Stimulated activated CD8-positive, alpha-beta memory T cell treated with anti-CD3 and anti-CD28 coated beads, Interleukin-15, amount 100 ng/mL, for 4 hours (primary cell): ENCODE measurements around the gene EXOC8.

Experiments
- DNase-seq, 2 donors: peaks; one replicate each; pipeline ENCODE4 v3.0.0-alpha.2; 2020; ENCODE audit warnings: low read depth in 2 of 2

The EXOC8 gene, protein sequence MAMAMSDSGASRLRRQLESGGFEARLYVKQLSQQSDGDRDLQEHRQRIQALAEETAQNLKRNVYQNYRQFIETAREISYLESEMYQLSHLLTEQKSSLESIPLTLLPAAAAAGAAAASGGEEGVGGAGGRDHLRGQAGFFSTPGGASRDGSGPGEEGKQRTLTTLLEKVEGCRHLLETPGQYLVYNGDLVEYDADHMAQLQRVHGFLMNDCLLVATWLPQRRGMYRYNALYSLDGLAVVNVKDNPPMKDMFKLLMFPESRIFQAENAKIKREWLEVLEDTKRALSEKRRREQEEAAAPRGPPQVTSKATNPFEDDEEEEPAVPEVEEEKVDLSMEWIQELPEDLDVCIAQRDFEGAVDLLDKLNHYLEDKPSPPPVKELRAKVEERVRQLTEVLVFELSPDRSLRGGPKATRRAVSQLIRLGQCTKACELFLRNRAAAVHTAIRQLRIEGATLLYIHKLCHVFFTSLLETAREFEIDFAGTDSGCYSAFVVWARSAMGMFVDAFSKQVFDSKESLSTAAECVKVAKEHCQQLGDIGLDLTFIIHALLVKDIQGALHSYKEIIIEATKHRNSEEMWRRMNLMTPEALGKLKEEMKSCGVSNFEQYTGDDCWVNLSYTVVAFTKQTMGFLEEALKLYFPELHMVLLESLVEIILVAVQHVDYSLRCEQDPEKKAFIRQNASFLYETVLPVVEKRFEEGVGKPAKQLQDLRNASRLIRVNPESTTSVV

DNA sequence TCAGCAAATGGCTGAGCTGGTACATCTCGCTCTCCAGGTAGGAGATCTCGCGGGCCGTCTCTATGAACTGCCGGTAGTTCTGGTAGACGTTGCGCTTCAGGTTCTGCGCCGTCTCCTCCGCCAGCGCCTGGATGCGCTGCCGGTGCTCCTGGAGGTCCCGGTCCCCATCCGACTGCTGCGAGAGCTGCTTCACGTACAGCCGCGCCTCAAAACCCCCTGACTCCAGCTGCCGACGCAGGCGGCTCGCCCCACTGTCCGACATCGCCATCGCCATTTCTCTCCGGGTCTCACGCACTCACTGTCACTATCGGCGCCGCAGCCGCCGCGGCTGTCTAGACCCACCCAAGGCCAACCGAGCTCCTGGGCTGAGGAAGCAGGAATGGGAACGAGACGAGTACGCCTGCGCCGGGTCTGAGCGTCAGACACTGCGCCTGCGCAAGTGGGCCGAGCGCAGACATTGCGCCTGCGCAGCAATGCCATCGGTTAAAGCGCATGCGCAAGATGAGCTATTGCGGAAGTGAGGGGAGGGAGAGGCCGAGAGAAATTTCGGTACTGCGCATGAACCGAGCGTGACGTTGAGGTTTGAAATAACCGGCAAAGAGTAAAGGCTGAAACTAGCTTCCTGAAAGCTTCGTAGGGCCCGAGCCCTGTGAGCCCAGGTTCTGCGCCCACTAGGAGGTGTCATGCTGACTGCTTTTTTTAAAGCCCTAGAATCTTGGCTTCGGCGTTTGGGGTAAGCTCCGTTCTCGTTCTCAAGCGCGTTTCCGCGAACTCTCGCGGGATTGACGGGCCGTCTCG is at the start of gene EXOC8:
Gene EXOC8, minus strand, starts transcription at position 381 of the 798 bp plus-strand sequence. Its CDS starts 107 bp downstream, at position 274.
- DNase-seq = peak; percentile 92 to 95

DNA sequence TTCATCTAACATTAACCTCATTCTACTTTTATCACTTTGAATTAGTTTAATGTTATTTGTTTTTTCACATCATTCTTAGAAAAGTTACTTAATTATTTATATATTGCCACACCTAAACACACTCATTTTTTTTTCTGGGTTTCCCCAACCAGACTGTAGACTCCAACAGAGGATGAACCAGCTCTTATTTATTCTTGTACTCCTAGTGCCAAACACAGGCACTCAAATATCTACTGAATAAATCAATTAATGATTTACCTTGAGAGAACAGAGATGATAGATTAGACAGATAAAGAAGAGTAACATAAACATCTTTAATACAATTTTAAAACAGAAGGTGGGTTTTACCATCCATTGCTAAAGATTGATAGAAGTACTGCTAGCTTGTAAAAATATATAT is 48.8 kb upstream of the EXOC8 start:
- no peak for DNase-seq

GRCh38 chr1:231385416-231385748 is 47.7 kb upstream of the EXOC8 start:
- no peak for DNase-seq

- no peak for DNase-seq
Measured at GRCh38 chr1:231384696-231385415, 47.2 kb upstream of the EXOC8 start.

DNA sequence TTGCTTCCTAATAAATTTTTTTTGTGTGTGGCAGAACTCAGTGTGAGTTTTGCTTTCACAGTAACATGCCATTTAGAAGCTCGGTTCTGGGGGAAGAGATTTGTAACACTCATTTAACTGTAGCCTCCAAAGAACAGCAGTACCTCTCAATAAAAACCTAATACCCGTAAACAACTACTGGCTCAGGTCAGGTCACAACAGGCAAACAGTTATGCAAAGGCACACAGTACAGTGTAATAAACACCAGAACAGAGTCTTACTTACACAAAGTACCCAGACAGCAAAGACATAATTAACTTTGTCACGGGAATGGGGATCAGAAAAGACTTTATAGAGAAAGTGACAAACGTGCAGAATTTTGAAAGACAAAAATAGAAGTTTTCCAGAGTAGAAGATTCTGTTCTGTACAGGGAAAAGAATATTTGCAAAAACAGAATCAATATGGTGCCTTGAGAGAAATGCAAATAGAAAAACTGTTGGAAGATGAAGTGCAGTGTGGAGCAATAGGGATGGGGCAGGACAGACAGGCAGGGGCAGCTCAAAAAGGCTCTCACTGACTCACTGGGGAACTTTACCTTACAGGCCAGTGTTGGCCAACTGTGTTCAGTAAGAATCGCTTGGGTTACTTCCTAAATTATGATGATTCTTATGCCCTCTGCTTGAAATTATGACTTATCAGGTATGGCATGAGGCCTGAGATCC is 45.7 kb upstream of the EXOC8 start:
- DNase-seq = no peak

DNA sequence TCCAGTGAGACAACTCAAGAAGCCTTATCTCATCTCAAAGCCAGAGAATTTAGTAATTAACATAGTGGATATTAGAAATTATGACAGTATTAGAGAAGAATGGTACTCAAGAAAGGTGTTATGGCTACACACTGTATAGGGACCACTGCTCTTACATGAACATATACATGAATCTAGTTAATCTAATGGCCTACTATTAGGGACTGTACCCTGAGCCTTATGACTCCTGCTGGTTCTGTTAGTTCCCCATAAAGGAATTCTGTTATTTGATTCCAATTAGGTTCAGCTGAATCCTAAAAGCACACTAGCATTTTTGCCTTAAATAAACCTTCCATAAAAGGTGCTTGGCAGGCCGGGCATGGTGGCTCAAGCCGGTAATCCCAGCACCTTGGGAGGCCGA is 44.8 kb upstream of the EXOC8 start:
- no peak for DNase-seq

- DNase-seq = no peak
Measured at GRCh38 chr1:231381729-231382128, 44.1 kb upstream of the EXOC8 start.

- no peak for DNase-seq
Measured at GRCh38 chr1:231376875-231377549, 39.4 kb upstream of the EXOC8 start.

DNA sequence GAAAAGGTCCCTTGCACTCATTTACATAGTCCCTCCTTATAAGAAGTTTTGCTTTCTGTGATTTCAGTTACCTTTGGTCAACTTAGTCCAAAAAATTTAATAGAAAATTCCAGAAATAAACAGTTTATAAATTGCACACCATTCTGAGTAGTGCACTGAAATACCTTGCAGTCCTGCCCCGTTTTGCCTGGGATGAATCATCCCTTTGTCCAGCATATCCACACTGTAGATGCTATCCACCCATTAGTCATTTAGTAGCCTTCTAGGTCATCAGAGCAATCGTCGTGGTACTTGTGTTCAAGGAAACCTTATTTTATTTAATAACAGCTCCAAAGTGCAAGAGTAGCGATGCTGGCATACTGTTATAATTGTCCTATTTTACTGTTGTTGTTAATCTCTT is 38.4 kb upstream of the EXOC8 start:
- DNase-seq = no peak

GRCh38 chr1:231374394-231374793 is 36.7 kb upstream of the EXOC8 start:
- no peak for DNase-seq

DNA sequence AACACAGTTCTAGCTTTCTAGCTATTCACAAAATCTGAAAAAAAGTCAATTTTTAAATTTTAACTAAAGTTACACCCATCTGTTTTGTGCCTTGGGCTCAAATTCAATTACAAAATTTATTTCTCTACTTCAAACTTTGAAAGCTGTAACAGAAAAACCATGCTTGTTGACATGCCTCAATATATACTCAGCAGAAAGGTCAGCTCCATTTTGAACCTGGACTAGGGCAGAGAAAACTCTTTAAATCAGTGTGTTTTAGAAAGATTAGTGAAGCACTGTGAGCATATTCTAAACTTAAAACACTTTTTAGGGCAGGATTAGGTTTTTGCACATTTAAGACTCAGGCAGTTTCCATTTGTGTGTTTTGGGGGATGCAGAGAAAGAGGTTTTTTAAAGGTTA is 34.8 kb upstream of the EXOC8 start:
- no peak for DNase-seq

DNA sequence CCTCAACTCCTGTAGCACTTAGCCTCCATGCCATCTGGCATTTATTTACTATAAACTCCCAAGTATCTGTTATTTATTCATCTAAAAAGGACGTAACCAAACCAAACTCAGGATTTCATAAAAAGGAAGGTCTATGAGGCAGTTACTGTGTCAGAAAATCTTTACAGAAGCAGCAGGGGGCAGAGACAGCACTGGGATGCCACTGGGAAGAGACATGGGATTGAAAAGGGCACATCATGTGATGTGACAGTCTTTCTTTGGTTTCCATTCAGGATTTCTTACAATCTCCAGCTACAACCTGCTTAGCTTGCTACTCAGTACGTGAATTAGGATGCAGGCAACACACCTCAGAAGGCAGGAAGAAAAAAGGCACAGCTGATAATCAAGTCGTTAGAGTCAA is 31.6 kb upstream of the EXOC8 start:
- DNase-seq = no peak

DNA sequence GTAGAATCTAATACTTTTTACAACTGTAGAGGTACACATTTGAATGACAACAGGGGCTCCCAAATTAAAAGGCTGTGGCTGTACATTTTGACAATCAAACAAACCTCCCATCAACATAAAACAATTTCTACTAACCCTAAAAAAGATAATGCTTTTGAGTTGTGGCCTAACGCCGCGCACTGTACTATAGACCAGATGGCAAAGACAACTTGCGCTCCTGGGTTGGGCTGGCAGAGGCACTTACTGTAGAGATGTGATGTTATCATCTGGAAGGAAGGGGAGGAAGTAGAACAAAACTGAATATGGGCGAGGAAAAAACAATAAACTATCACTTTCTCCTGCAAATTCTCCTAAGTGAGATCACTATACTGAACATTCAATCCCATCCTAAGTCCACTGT is 26.5 kb upstream of the EXOC8 start:
- no peak for DNase-seq

- no peak for DNase-seq
Measured at GRCh38 chr1:231363624-231364023, 26.0 kb upstream of the EXOC8 start.

- no peak for DNase-seq
Measured at GRCh38 chr1:231362325-231362724, 24.7 kb upstream of the EXOC8 start.

GRCh38 chr1:231359113-231359512 is 21.5 kb upstream of the EXOC8 start:
- DNase-seq = no peak

GRCh38 chr1:231357831-231358354 is 20.2 kb upstream of the EXOC8 start:
- DNase-seq = no peak

DNA sequence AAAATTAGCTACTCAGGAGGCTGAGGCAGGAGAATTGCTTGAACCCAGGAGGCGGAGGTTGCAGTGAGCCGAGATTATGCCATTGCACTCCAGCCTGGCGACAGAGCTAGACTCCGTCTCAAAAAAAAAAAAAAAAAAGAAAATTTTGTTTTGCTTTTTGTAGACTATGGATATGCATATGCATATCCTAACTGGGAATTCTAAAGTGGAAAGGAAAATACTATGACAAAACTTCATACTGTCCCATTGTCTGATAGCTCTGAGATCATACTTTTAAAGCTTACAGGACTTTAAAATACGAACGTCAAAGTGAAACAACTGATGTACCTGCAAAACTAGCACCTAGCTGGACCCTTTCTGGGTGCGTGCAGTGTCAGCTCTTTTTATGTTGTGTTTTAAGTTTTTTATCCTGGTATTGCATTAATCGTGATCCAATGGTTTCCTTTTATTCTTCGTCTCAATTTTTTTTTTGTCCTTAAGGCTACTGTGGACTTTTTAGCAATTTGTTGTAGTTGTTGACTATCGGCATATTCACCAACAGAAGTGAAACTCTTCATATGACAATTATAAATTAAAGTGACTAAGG is 19.6 kb upstream of the EXOC8 start:
- DNase-seq = no peak

- no peak for DNase-seq
Measured at GRCh38 chr1:231355171-231355570, 17.5 kb upstream of the EXOC8 start.
